ENCODE data around the gene STAT6.
"Not testable (repeated sequence)": the region's sequence is repeated elsewhere in the genome, so short reads cannot be mapped to it uniquely, and the experiment has no call there.

The STAT6 gene

DNA sequence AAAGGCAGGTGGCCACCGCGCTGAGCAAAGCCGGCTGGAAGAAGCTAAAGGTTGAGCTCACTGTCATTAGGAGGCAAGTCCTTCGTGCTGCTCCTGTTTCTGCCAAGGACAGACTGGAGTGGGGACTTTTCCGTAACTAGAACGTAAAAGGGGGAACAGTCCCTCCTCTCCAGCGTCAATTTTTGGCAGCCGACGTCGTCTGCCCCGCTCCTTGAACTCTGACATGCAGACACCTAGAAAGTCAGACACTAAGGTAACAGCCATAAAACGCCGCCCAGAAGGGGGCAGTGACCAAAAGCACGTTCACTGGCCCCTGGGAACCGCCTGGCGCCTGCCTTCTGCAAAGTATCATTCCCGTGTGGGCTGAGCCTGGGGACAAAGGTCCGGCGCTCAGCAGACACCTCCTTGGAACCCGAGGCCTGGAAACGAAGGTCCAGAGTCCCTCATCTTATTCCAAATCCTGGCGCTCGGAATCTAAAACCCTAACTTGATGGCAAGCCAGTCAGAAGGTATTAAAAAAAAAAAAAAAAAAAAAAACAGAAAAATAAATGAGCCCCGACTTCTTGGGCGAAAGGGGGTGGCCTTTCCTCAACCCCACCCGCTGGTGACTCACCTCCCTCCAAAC lies 16.1 kb upstream of the STAT6 start:
- TF ChIP-seq, protein P1, sequence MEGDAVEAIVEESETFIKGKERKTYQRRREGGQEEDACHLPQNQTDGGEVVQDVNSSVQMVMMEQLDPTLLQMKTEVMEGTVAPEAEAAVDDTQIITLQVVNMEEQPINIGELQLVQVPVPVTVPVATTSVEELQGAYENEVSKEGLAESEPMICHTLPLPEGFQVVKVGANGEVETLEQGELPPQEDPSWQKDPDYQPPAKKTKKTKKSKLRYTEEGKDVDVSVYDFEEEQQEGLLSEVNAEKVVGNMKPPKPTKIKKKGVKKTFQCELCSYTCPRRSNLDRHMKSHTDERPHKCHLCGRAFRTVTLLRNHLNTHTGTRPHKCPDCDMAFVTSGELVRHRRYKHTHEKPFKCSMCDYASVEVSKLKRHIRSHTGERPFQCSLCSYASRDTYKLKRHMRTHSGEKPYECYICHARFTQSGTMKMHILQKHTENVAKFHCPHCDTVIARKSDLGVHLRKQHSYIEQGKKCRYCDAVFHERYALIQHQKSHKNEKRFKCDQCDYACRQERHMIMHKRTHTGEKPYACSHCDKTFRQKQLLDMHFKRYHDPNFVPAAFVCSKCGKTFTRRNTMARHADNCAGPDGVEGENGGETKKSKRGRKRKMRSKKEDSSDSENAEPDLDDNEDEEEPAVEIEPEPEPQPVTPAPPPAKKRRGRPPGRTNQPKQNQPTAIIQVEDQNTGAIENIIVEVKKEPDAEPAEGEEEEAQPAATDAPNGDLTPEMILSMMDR (conservative IDR thresholded peaks at IDR 0.05; ENCODE audit: control insufficient read depth, insufficient read depth, low read depth, low read length): peak; percentile 17
- peak overlapping the region; percentile 59 for H3K4me3 ChIP-seq (ENCODE audit: control insufficient read depth, low read depth, low read length)
- no peak for DNase-seq (ENCODE audit: low read depth)

DNA sequence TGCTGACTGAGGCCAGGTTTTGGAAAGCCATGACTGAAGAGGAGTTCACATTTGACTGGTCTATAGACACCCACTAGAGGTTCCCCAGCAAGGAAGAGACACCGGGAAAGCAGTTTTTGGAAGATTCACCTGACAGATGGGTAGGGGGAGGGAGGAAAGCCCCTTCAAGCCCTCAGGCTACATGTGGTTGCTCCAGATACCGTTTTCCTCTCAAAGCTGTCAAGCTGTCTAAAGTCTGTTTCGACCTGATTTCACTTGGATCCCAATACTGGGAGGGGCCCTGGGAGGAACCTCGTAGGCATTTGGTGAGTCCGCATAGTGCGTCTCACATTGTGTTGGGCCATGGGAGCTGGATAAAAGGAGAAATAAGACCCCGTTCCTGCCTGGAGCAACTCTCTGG lies 15.4 kb upstream of the STAT6 start:
- TF ChIP-seq, protein P1 (conservative IDR thresholded peaks at IDR 0.05; ENCODE audit: control insufficient read depth, insufficient read depth, low read depth, low read length): no peak
- DNase-seq (ENCODE audit: low read depth): no peak
- no peak overlapping the region for H3K4me3 ChIP-seq (ENCODE audit: control insufficient read depth, low read depth, low read length)

DNA sequence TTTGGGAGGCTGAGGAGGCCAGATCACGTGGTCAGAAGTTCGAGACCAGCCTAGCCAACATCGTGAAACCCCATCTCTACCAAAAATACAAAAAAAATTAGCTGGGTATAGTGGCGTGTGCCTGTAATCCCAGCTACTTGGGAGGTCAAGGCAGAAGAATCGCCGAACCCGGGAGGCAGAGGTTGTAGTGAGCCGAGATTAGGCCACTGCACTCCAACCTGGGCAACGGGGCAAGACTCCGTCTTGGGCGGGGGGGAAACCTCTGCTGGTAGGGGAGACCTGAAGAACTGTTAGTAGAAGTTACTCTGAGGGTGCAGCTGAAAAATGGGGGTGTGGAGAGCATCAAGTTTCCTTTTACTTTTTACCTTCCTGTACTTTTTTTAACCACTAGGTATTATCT lies 14.9 kb upstream of the STAT6 start:
- DNase-seq (ENCODE audit: low read depth): no peak
- TF ChIP-seq, protein P1 (conservative IDR thresholded peaks at IDR 0.05; ENCODE audit: control insufficient read depth, insufficient read depth, low read depth, low read length): no peak
- no peak overlapping the region for H3K4me3 ChIP-seq (ENCODE audit: control insufficient read depth, low read depth, low read length)

DNA sequence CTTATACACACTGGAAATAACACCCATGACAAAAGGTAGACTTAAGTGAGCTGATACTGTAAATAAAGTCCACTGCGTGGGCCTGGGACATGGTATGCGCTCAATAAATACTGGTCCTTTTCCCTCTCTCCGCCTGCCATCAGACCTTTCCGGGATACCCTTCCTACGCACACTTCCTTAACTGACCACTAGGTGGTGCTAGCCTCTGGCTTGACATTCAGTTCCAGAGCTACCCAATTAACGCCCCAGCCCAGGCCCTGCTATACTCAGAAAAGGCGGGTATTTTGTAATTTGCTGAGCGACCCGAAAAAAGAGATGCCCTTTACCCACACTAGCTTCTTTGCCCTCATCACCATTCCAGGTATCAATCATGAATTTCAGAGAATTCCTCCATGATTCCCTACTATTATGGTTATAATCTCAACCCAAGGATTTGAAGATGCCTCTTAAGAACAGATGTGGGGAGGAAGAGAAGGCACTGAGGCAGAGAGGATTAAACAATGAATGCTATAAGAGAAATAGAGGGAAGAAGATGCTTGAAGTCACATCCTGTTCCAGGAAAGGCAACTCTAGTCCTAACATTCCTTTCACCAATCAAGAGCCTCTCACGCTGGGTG lies 13.2 kb upstream of the STAT6 start:
- no peak overlapping the region for H3K4me3 ChIP-seq (ENCODE audit: control insufficient read depth, low read depth, low read length)
- DNase-seq (ENCODE audit: low read depth): peak; percentile 76
- TF ChIP-seq, protein P1 (conservative IDR thresholded peaks at IDR 0.05; ENCODE audit: control insufficient read depth, insufficient read depth, low read depth, low read length): peak; percentile 99

DNA sequence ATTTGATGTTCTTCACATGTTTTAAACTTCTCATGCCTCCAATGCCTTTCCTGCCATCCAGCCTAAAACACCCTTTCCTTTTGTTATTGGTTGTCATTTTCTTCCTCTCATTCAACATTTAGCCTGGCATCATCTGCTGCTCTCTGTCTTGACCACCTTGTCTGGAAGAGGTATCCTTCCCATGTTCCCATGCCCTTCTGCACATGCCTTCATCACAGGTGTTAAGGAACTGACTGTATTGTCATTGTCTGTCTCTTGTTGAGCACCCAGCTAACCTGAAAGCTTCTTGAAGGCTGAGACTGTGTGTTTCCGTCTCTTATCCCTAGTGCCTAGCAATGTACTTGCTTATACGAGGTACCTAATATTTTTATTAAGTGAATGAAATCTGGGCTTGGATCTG lies 12.7 kb upstream of the STAT6 start:
- TF ChIP-seq, protein P1 (conservative IDR thresholded peaks at IDR 0.05; ENCODE audit: control insufficient read depth, insufficient read depth, low read depth, low read length): no peak
- DNase-seq (ENCODE audit: low read depth): no peak
- no peak overlapping the region for H3K4me3 ChIP-seq (ENCODE audit: control insufficient read depth, low read depth, low read length)

DNA sequence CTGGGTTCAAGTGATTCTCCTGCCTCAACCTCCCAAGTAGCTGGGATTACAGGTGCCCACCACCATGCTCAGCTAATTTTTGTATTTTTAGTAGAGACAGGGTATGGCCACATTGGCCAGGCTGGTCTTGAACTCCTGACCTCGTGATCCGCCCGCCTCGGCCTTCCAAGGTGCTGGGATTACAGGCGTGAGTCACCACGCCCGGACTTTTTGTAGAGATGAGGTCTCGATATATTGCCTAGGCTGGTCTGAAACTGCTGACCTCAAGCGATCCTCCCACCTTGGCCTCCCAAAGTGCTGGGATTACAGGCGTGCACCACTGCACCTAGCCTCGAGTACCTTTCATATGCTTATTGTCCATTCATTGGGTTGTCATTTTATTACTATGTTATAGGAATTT lies 9.6 kb upstream of the STAT6 start:
- DNase-seq (ENCODE audit: low read depth); H3K4me3 ChIP-seq (ENCODE audit: control insufficient read depth, low read depth, low read length): not testable (repeated sequence)

DNA sequence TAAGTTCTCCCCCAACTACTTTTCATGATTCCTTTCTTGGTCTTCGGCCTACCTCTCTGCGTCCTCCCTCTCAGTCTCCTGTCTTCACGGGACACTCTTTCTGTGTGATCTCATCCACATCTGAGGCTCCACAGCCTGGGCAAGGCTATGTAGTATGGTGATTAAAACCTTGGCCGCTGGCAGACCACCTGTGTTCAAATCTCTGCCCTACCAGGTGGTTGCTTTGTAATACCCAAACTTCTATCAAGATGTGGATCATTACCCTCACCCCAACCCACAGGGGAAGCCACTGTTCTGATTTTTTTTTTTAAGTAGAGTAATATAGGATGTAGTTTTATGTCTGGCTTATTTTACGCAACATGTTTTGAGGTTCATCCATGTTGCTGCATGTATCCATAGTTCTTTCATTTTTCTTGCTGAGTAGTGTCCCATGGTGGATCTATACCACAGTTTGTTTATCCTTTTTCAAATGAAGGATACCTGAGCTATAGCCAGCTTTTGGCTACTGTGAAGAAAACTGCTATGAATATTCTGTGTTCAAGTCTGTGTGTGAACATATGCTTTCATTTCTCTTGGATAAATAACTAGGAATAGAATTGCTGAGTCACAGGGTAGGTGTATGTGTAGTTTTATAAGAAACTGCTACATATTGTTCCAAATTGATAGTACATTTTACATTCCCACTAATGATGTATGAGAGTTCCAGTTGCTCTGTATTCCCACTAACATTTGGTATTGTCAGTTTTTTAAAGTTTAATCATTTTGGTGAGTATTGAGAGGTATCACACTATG lies 8.3 kb upstream of the STAT6 start:
- no peak overlapping the region for H3K4me3 ChIP-seq (ENCODE audit: control insufficient read depth, low read depth, low read length)
- peak; percentile 37 for DNase-seq (ENCODE audit: low read depth)
- TF ChIP-seq, protein P1 (conservative IDR thresholded peaks at IDR 0.05; ENCODE audit: control insufficient read depth, insufficient read depth, low read depth, low read length): no peak
